Measurements from ENCODE around the gene TMEM158.
A peak's percentile ranks its signal among the peaks of the same experiment; 100 is the strongest.

The TMEM158 gene

GRCh38 chr3:45225465-45226205 is 452 bp downstream of the TMEM158 start:
- in situ Hi-C loops (cut with MboI; ENCODE audit: low sequenced_read_pairs, unreplicated experiment): no loop called here
- peak; percentile 69 for DNase-seq (ENCODE audit: low spot score)
- no peak for TF ChIP-seq CTCF (IDR thresholded peaks at IDR 0.05; ENCODE audit: borderline replicate concordance, control extremely low read depth, extremely low read depth, insufficient read depth, missing control alignments)

GRCh38 chr3:45224824-45225464 is 1.1 kb downstream of the TMEM158 start:
- TF ChIP-seq CTCF (IDR thresholded peaks at IDR 0.05; ENCODE audit: borderline replicate concordance, control extremely low read depth, extremely low read depth, insufficient read depth, missing control alignments): peak; percentile 68

GRCh38 chr3:45223889-45224727 is 2.0 kb downstream of the TMEM158 start:
- no peak for TF ChIP-seq CTCF (IDR thresholded peaks at IDR 0.05; ENCODE audit: borderline replicate concordance, control extremely low read depth, extremely low read depth, insufficient read depth, missing control alignments)
- in situ Hi-C loops (cut with MboI; ENCODE audit: low sequenced_read_pairs, unreplicated experiment): loop anchor here (25.0 kb wide), 1 partner anchor 438 kb away; no protein-coding TSS in a partner anchor
- no peak for DNase-seq (ENCODE audit: low spot score)

More at GRCh38 chr3:45224824-45225464, 1.1 kb downstream of the TMEM158 start:
- DNase-seq (ENCODE audit: low spot score): peak; percentile 77
- in situ Hi-C loops (cut with MboI; ENCODE audit: low sequenced_read_pairs, unreplicated experiment): loop anchor here (25.0 kb wide), 1 partner anchor 437 kb away; no protein-coding TSS in a partner anchor

- no peak for DNase-seq (ENCODE audit: low spot score)
- no peak for TF ChIP-seq CTCF (IDR thresholded peaks at IDR 0.05; ENCODE audit: borderline replicate concordance, control extremely low read depth, extremely low read depth, insufficient read depth, missing control alignments)
- in situ Hi-C loops (cut with MboI; ENCODE audit: low sequenced_read_pairs, unreplicated experiment): loop anchor here (10.0 to 25.0 kb wide), 2 partner anchors 275 to 443 kb away; no protein-coding TSS in a partner anchor
Observed at GRCh38 chr3:45219694-45220093, 6.4 kb downstream of the TMEM158 start.

GRCh38 chr3:45218578-45219390 is 7.3 kb downstream of the TMEM158 start:
- no peak for DNase-seq (ENCODE audit: low spot score)
- TF ChIP-seq CTCF (IDR thresholded peaks at IDR 0.05; ENCODE audit: borderline replicate concordance, control extremely low read depth, extremely low read depth, insufficient read depth, missing control alignments): no peak
- in situ Hi-C loops (cut with MboI; ENCODE audit: low sequenced_read_pairs, unreplicated experiment): loop anchor here (10.0 to 25.0 kb wide), 2 partner anchors 276 to 444 kb away; no protein-coding TSS in a partner anchor

All from GM13976 (cell line).